Upper lobe of left lung (tissue), 4 donors: Measurements from ENCODE around the gene ABL1.

Experiments used
- CTCF ChIP-seq, 6 experiments: fragments of 450-650 bp in 4 of 6; fragments of 200-600 bp in 2 of 6; sonication (generic) in 2 of 6; IDR thresholded peaks; one replicate each; pipeline ENCODE4 v1.5.1; 2016 to 2019; ENCODE audit warnings: antibody characterized with exemption in 6 of 6
- EP300 ChIP-seq, 4 donors: sonication (generic); formaldehyde crosslinking; IDR thresholded peaks; one replicate each; pipeline ENCODE4 v1.5.1; 2017; ENCODE audit warnings: antibody characterized with exemption in 4 of 4, control low read depth in 2 of 4
- POLR2A ChIP-seq, 4 donors: fragments of 450-650 bp; IDR thresholded peaks; one replicate each; pipeline ENCODE4 v1.5.1; 2016 to 2017; ENCODE audit warnings: antibody characterized with exemption in 4 of 4, mild to moderate bottlenecking in 2 of 4
- POLR2AphosphoS5 ChIP-seq, 2 donors: sonication (generic); formaldehyde crosslinking; IDR thresholded peaks; one replicate each; pipeline ENCODE4 v1.5.1; 2017; ENCODE audit warnings: antibody characterized with exemption in 2 of 2

GRCh38 chr9:130894546-130894945 lies 59.5 kb downstream of the ABL1 start:
- no peak for TF ChIP-seq CTCF (IDR thresholded peaks at IDR 0.05)
- no peak for TF ChIP-seq POLR2A (IDR thresholded peaks at IDR 0.05)
- TF ChIP-seq EP300 (IDR thresholded peaks at IDR 0.05), result no peak
- no peak for TF ChIP-seq POLR2AphosphoS5 (IDR thresholded peaks at IDR 0.05)
